HG03342 (cell line): Measurements from ENCODE around the gene SSH2.
A peak's percentile ranks its signal among the peaks of the same experiment; 100 is the strongest.

Source experiments
- ATAC-seq: cut with Tn5 transposase; IDR thresholded peaks from one replicate; pipeline ENCODE4 v1.9.1; 2021; ENCODE audit warnings: mild to moderate bottlenecking, moderate library complexity; ENCODE audit not compliant: unreplicated experiment

Gene SSH2

GRCh38 chr17:29582772-29583171 lies 347.3 kb downstream of the SSH2 start:
- no peak for ATAC-seq

GRCh38 chr17:29582254-29582765 lies 347.7 kb downstream of the SSH2 start:
- ATAC-seq = no peak

GRCh38 chr17:29581583-29582253 lies 348.3 kb downstream of the SSH2 start:
- ATAC-seq = no peak

GRCh38 chr17:29579866-29580771 lies 349.9 kb downstream of the SSH2 start:
- peak; percentile 67 for ATAC-seq

GRCh38 chr17:29578626-29579485 lies 351.2 kb downstream of the SSH2 start:
- no peak for ATAC-seq

GRCh38 chr17:29577385-29578211 lies 352.4 kb downstream of the SSH2 start:
- ATAC-seq = no peak

- ATAC-seq = no peak
Measured at GRCh38 chr17:29577001-29577370, 353.0 kb downstream of the SSH2 start.

- no peak for ATAC-seq
Measured at GRCh38 chr17:29576214-29577000, 353.6 kb downstream of the SSH2 start.
